Measurements from ENCODE around the gene ABCB11.

ABCB11 gene

GRCh38 chr2:169027234-169027633 lies 3.9 kb downstream of the ABCB11 start:
- TF ChIP-seq CTCF (IDR thresholded peaks at IDR 0.05) = no peak
- Histone ChIP-seq H3K27ac (no peak overlapping the region), H3K4me3 (no peak overlapping the region)
- no peak for DNase-seq (ENCODE audit: low spot score)

- H3K27ac ChIP-seq = no peak overlapping the region
- no peak for TF ChIP-seq CTCF (IDR thresholded peaks at IDR 0.05)
- no peak overlapping the region for H3K4me3 ChIP-seq
- DNase-seq (ENCODE audit: low spot score) = no peak
Observed at GRCh38 chr2:169026056-169026455, 5.1 kb downstream of the ABCB11 start.

DNA sequence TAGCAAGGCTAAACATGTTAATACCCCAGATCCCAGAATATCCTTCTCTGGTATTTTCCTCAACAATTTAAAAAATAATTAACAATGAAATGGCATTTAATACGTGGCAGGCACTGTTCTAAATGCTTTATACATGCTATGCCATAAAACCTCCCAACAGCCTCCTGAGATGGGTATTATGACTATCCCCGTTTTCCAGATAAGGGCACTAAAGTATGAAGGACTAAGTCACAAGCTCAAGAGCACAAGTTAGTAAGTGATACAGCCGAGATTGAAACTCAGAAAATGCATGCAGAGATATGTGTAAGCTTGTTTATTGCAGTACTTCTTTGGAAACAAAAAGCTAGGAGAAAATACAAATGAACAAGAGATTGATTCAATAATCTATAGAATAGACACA lies 8.0 kb downstream of the ABCB11 start:
- Histone ChIP-seq H3K4me3 (no peak overlapping the region), H3K27ac (no peak overlapping the region)
- DNase-seq (ENCODE audit: low spot score) = no peak
- no peak for TF ChIP-seq CTCF (IDR thresholded peaks at IDR 0.05)

DNA sequence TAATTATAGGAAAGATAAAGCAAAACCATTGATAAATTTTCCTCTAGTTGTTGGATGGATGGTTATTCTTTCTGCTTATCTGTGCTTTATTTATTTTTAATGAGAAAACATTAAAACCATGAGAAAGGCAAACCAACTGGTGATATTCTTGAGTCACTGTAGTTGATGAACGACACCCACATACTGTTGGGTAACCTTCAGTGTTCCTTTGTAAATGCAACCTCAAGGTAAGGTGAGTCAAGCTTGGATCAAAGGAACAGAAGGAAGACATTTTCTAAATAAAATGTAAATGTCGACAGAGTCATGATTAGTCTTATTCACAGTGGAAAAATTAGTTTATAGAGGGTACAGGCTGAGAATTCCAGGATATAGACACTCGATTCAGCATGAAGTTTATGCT lies 12.7 kb downstream of the ABCB11 start:
- no peak for TF ChIP-seq CTCF (IDR thresholded peaks at IDR 0.05)
- no peak for DNase-seq (ENCODE audit: low spot score)
- Histone ChIP-seq H3K4me3 (no peak overlapping the region), H3K27ac (no peak overlapping the region)

- no peak overlapping the region for H3K4me3 ChIP-seq
- no peak overlapping the region for H3K27ac ChIP-seq
- no peak for TF ChIP-seq CTCF (IDR thresholded peaks at IDR 0.05)
Observed at GRCh38 chr2:169015943-169016342, 15.2 kb downstream of the ABCB11 start.

GRCh38 chr2:169014780-169015179 lies 16.3 kb downstream of the ABCB11 start:
- DNase-seq (ENCODE audit: low spot score) = no peak
- H3K27ac ChIP-seq = no peak overlapping the region
- no peak for TF ChIP-seq CTCF (IDR thresholded peaks at IDR 0.05)

More at GRCh38 chr2:169015943-169016342, 15.2 kb downstream of the ABCB11 start:
- DNase-seq (ENCODE audit: low spot score) = no peak

GRCh38 chr2:169013628-169014026 lies 17.5 kb downstream of the ABCB11 start:
- H3K4me3 ChIP-seq = no peak overlapping the region

More at GRCh38 chr2:169014780-169015179, 16.3 kb downstream of the ABCB11 start:
- H3K4me3 ChIP-seq = no peak overlapping the region

More at GRCh38 chr2:169013628-169014026, 17.5 kb downstream of the ABCB11 start:
- DNase-seq (ENCODE audit: low spot score) = no peak
- H3K27ac ChIP-seq = no peak overlapping the region
- TF ChIP-seq CTCF (IDR thresholded peaks at IDR 0.05) = no peak

All from coronary artery (tissue), 2 donors.